HCT116 (cell line): ENCODE measurements around the gene ENGASE. TPM values are rescaled to one million over a fixed set of nuclear protein-coding genes. Genes with fewer than 3 reads are reported as not detected.
A peak's percentile ranks its signal among the peaks of the same experiment; 100 is the strongest.

Experiments used
- ATAC-seq: fragments of 200-7000 bp; cut with Tn5 transposase; 2 replicates; pipeline ENCODE4 v1.9.1; 2020; ENCODE audit warnings: mild to moderate bottlenecking, moderate library complexity
- BruUV-seq: library from RNA; stranded (reverse); fragments of 400-500 nt; replicated peaks from 2 replicates; lab custom pipeline; 2021; lab: Mats Ljungman, UMichigan
- CTCF ChIA-PET: fragments of 300-600 bp; sonication (Branson Sonifier 250); formaldehyde crosslinking; loops from one replicate; lab custom pipeline; 2021; ENCODE audit warnings: antibody characterized with exemption; lab: Charles Lee
- POLR2A ChIA-PET: fragments of 300-600, 350-600 bp; sonication (Branson Sonifier 250); formaldehyde crosslinking; loops from one replicate; lab custom pipeline; 2021; ENCODE audit warnings: antibody characterized with exemption; lab: Charles Lee
- RAD21 ChIA-PET, 2 experiments: fragments of 300-600 bp; sonication (Branson Sonifier 250); formaldehyde crosslinking; loops; one replicate each; lab custom pipeline; 2023; ENCODE audit warnings: low total read pairs in 2 of 2; ENCODE audit not compliant: uncharacterized antibody in 2 of 2, unreplicated experiment in 2 of 2, low non-redundant PET in 1 of 2; lab: Charles Lee
- DNase-seq: peaks from one replicate; pipeline ENCODE4 v3.0.0-alpha.2; 2010; ENCODE audit warnings: low read depth, low spot score
- H2AFZ ChIP-seq: fragments of 200-600 bp; shearing (Covaris generic), sonication (generic); 2 replicates; pipeline ENCODE4 v1.6.1; 2017; ENCODE audit warnings: low read depth, mixed run types, mixed read lengths, antibody characterized with exemption, low read length; ENCODE audit not compliant: poor library complexity, severe bottlenecking
- H3K27ac ChIP-seq: 2 replicates; pipeline ENCODE4 v1.5.1; 2012; ENCODE audit warnings: low read depth, low read length
- H3K27me3 ChIP-seq: fragments of 200-600 bp; sonication (generic); 2 replicates; pipeline ENCODE4 v1.6.1; 2016; ENCODE audit warnings: mixed run types, low read length, mixed read lengths; ENCODE audit not compliant: insufficient read depth
- H3K36me3 ChIP-seq, 2 experiments: fragments of 200-500 bp in 1 of 2; fragments of 200-600 bp in 1 of 2; sonication (Bioruptor generic) in 1 of 2; sonication (generic) in 1 of 2; 2 replicates each; pipeline versions ENCODE4 v1.5.1 to v1.6.1; 2014 to 2016; ENCODE audit warnings: low read length in 2 of 2, inconsistent platforms in 1 of 2, mixed read lengths in 1 of 2, mixed run types in 1 of 2; ENCODE audit not compliant: insufficient read depth in 2 of 2, control insufficient read depth in 1 of 2
- H3K4me1 ChIP-seq, 2 experiments: fragments of 200-600 bp in 1 of 2; sonication (generic) in 1 of 2; 2 replicates each; pipeline versions ENCODE4 v1.5.1 to v1.6.1; 2012 to 2017; ENCODE audit warnings: low read length in 2 of 2, inconsistent platforms in 1 of 2, mild to moderate bottlenecking in 1 of 2, mixed read lengths in 1 of 2, mixed run types in 1 of 2, moderate library complexity in 1 of 2; ENCODE audit not compliant: insufficient read depth in 2 of 2, control insufficient read depth in 1 of 2
- H3K4me2 ChIP-seq: fragments of 200-600 bp; sonication (generic); 2 replicates; pipeline ENCODE4 v1.6.1; 2017; ENCODE audit warnings: mixed run types, low read length, mixed read lengths
- H3K4me3 ChIP-seq, 2 experiments: fragments of 200-600 bp in 1 of 2; sonication (generic) in 1 of 2; replicated peaks in 1 of 2; 2 replicates each; pipeline ENCODE4 v1.5.1; 2011 to 2016; ENCODE audit warnings: low read length in 2 of 2, control low read depth in 1 of 2, low read depth in 1 of 2, mild to moderate bottlenecking in 1 of 2, mixed read lengths in 1 of 2, mixed run types in 1 of 2
- H3K79me2 ChIP-seq: fragments of 200-600 bp; sonication (generic); 2 replicates; pipeline ENCODE4 v1.6.1; 2017; ENCODE audit warnings: mild to moderate bottlenecking, mixed run types, low read length, moderate library complexity, mixed read lengths; ENCODE audit not compliant: insufficient read depth
- H3K9ac ChIP-seq: fragments of 200-600 bp; sonication (generic); 2 replicates; pipeline ENCODE4 v1.6.1; 2016; ENCODE audit warnings: low read length, mixed read lengths
- H3K9me2 ChIP-seq: fragments of 200-600 bp; sonication (generic), shearing (Covaris generic); 2 replicates; pipeline ENCODE4 v1.6.1; 2017; ENCODE audit warnings: mixed run types, mild to moderate bottlenecking, moderate library complexity; ENCODE audit not compliant: insufficient read depth
- H3K9me3 ChIP-seq, 2 experiments: fragments of 200-500 bp in 1 of 2; fragments of 200-600 bp in 1 of 2; sonication (Bioruptor generic) in 1 of 2; sonication (generic) in 1 of 2; 2 replicates each; pipeline ENCODE4 v1.6.1; 2014 to 2017; ENCODE audit warnings: low read length in 2 of 2, mixed read lengths in 2 of 2, inconsistent platforms in 1 of 2, low read depth in 1 of 2, mild to moderate bottlenecking in 1 of 2, mixed run types in 1 of 2, moderate library complexity in 1 of 2; ENCODE audit not compliant: control insufficient read depth in 1 of 2, insufficient read depth in 1 of 2
- H4K20me1 ChIP-seq: fragments of 200-600 bp; sonication (generic), shearing (Covaris generic); 2 replicates; pipeline ENCODE4 v1.6.1; 2017; ENCODE audit warnings: mixed run types, mild to moderate bottlenecking, moderate library complexity; ENCODE audit not compliant: insufficient read depth
- ATF3 ChIP-seq: IDR thresholded peaks from 2 replicates; pipeline ENCODE4 v1.6.1; 2012
- CBX3 ChIP-seq: IDR thresholded peaks from 2 replicates; pipeline ENCODE4 v1.6.1; 2012; ENCODE audit warnings: low read depth
- CEBPB ChIP-seq: IDR thresholded peaks from 2 replicates; pipeline ENCODE4 v1.6.1; 2012; ENCODE audit warnings: low read depth
- ELF1 ChIP-seq: IDR thresholded peaks from 2 replicates; pipeline ENCODE4 v1.6.1; 2012; ENCODE audit warnings: low read depth, borderline replicate concordance
- POLR2A ChIP-seq: IDR thresholded peaks from 2 replicates; pipeline ENCODE4 v1.7.0; 2011; ENCODE audit warnings: borderline replicate concordance; ENCODE audit not compliant: insufficient read depth, insufficient read length; ENCODE audit errors: extremely low read depth
- POLR2AphosphoS5 ChIP-seq: IDR thresholded peaks from 2 replicates; pipeline ENCODE4 v1.6.1; 2011; ENCODE audit warnings: mild to moderate bottlenecking, low read depth, low read length, moderate library complexity
- SIN3A ChIP-seq: IDR thresholded peaks from 2 replicates; pipeline ENCODE4 v1.6.1; 2012; ENCODE audit warnings: low read depth
- SRF ChIP-seq: IDR thresholded peaks from 2 replicates; pipeline ENCODE4 v1.6.1; 2012; ENCODE audit warnings: low read depth
- TCF7L2 ChIP-seq: IDR thresholded peaks from 2 replicates; pipeline ENCODE4 v1.7.0; 2011; ENCODE audit warnings: borderline replicate concordance, inconsistent platforms; ENCODE audit not compliant: insufficient read depth, insufficient read length; ENCODE audit errors: extremely low read depth
- YY1 ChIP-seq: IDR thresholded peaks from 2 replicates; pipeline ENCODE4 v1.6.1; 2011; ENCODE audit warnings: low read length, low read depth, moderate library complexity, mild to moderate bottlenecking; ENCODE audit not compliant: insufficient replicate concordance; ENCODE audit errors: extremely low read depth
- ZFX ChIP-seq: fragments of 450-650 bp; IDR thresholded peaks from 2 replicates; pipeline ENCODE4 v1.6.1; 2017
- intact Hi-C: fragments of 100-400 bp; cut with micrococcal nuclease; formaldehyde crosslinking; loops from 2 replicates; pipeline ENCODE4 v1.10.0; 2022
- total RNA-seq: library from RNA; stranded (reverse); gene quantifications from one replicate; pipeline ENCODE4 v1.2.1, GENCODE V29; 2021; ENCODE audit not compliant: unreplicated experiment
- TF ChIP-seq, protein P1 (sequence below): IDR thresholded peaks from 2 replicates; pipeline ENCODE4 v1.6.1; 2011; ENCODE audit warnings: mild to moderate bottlenecking, low read length, moderate library complexity; ENCODE audit not compliant: insufficient replicate concordance; ENCODE audit errors: extremely low read depth

The ENGASE gene
- total RNA-seq, 1 experiment from 2014 or later: 54.2 TPM

DNA sequence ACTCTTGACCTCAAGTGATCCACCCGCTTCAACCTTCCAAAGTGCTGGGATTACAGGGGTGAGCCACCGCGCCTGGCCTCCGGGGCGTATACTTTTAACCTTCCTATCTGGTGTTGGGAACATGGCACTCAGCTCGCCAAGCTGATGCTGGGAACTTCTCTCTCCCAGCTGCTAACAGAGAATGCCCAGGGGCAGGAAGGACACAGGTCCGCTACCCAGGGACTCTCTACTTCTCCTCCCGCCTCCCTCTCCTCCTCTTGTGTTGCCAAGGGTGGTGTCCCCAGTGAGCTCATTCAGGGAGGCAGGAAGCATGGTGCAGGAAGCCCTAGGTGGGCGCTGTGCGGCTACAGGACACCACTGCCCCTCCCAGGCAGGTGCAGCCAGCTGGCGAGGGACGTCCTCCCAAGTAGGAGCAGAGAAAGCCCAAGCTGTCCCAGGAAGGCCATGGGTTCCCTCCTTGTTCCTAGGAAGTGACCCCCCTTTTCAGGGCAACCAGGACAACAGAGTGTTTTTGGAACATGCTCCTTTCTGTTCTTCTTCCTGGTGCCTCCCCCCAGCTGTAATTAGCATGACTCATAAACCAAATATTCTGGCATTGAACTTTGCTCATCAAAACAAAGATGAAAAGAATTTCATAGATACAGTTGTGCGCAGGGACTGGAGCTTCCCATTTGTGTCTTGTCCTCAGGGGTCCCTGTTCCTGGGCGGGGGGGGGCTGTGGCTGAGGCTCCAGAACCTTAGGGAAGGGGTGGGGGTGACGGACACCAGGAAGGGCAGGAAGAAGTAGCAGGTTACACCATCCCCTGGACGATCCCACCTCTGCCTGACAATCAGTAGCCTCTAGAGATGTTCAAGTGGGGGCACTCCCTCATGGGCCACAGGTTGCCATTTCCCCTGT, 48.0 kb upstream of the ENGASE start (continued):
- TF ChIP-seq, protein P1, sequence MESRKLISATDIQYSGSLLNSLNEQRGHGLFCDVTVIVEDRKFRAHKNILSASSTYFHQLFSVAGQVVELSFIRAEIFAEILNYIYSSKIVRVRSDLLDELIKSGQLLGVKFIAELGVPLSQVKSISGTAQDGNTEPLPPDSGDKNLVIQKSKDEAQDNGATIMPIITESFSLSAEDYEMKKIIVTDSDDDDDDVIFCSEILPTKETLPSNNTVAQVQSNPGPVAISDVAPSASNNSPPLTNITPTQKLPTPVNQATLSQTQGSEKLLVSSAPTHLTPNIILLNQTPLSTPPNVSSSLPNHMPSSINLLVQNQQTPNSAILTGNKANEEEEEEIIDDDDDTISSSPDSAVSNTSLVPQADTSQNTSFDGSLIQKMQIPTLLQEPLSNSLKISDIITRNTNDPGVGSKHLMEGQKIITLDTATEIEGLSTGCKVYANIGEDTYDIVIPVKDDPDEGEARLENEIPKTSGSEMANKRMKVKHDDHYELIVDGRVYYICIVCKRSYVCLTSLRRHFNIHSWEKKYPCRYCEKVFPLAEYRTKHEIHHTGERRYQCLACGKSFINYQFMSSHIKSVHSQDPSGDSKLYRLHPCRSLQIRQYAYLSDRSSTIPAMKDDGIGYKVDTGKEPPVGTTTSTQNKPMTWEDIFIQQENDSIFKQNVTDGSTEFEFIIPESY: no peak
- TF ChIP-seq YY1: no peak
- TF ChIP-seq, all 23 proteins: peak for 6

DNA sequence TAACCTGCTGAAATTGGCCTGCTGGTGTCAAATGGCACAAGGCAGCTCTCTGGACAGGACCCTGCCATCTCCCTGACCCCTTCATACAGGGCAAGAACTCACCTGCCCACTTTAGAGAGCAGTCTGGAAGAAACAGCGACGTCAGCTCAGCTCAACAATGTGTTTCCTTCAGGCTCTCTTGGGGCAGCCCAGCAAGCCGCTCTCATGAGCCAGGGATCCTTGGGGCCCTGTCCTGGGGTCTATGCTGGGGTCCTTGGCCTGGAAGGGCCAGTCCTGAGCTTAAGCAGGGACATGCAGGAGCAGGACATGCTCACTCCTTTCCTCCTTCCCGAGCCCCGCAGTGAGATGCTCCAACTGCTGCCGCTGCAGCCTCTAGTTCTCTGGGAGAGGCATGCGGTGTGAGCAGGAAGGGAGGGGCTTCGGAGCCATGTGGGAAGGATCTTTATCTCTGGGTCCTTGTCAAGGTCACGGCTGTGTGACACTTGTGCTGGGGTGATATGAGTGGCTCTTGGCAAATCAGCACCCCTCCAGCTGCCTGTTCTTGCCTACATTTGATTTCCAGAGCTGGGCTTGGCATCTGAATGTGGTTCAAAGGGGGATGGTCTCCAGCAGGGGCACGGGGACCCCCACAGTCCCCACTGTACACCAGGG, 47.2 kb upstream of the ENGASE start:
- ChIA-PET CTCF (interaction anchor here (0.7 to 5.0 kb wide), 8 partner anchors 9 to 56 kb away, joined by 3 to 44 read pairs (median 4); partner anchors contain the start of gene CANT1), POLR2A (interaction anchor here (1.0 to 2.0 kb wide), 2 partner anchors 8 to 18 kb away, joined by 3 to 8 read pairs; no protein-coding TSS in a partner anchor), RAD21 (no interaction called here)
- Histone ChIP-seq H3K36me3 (no peaks in the 10 kb centered on the region), H2AFZ (peak overlapping the region; percentile 33), H3K4me3 (peak overlapping the region; percentile 30 to 56), H3K4me1 (peaks cover 45 to 59% of the 10 kb centered on the region in 2 experiments), H3K27ac (peak overlapping the region; percentile 40; the same call in 1 of the 2 replicates), H3K79me2 (no peaks in the 10 kb centered on the region), H3K9me2 (no peaks in the 10 kb centered on the region), H4K20me1 (no peaks in the 10 kb centered on the region), H3K9ac (peak overlapping the region; percentile 53), H3K27me3 (no peaks in the 10 kb centered on the region), H3K4me2 (peak overlapping the region; percentile 92), H3K9me3 (no peaks in the 10 kb centered on the region)
- BruUV-seq: TSS peak; percentile 30
- DNase-seq (no peak), ATAC-seq (peak; percentile 30)
- TF ChIP-seq CBX3: no peak
- no peak for TF ChIP-seq SIN3A
- no peak for TF ChIP-seq POLR2AphosphoS5
- no peak for TF ChIP-seq ZFX
- TF ChIP-seq ELF1: no peak
- no peak for TF ChIP-seq POLR2A
- TF ChIP-seq TCF7L2: no peak
- TF ChIP-seq CEBPB: no peak
- no peak for TF ChIP-seq SRF
- TF ChIP-seq ATF3: no peak
- no peak for TF ChIP-seq YY1
- TF ChIP-seq, all 23 proteins: peak for 0
- intact Hi-C loops: loop anchor here (2.0 kb wide), 1 partner anchor 15 kb away; no protein-coding TSS in a partner anchor
